H9 (cell line): Measurements from ENCODE around the gene PEX5. TPM values are rescaled to one million over a fixed set of nuclear protein-coding genes. Genes with fewer than 3 reads are reported as not detected.
"Not testable (repeated sequence)": the region's sequence is repeated elsewhere in the genome, so short reads cannot be mapped to it uniquely, and the experiment has no call there.

Experiments
- DNase-seq: peaks from one replicate; pipeline ENCODE4 v3.0.0-alpha.2; 2017
- H2AFZ ChIP-seq: one replicate; pipeline ENCODE4 v1.6.1; 2013; ENCODE audit warnings: mild to moderate bottlenecking, low read length, control low read depth, moderate library complexity
- H2AK5ac ChIP-seq: 2 replicates; pipeline ENCODE4 v1.6.1; 2013; ENCODE audit warnings: low read length, control low read depth, mixed read lengths; ENCODE audit not compliant: insufficient read length
- H2BK120ac ChIP-seq: one replicate; pipeline ENCODE4 v1.6.1; 2013; ENCODE audit warnings: low read depth, mild to moderate bottlenecking, low read length, control low read depth, inconsistent platforms; ENCODE audit not compliant: poor library complexity, severe bottlenecking
- H2BK12ac ChIP-seq: 2 replicates; pipeline ENCODE4 v1.6.1; 2013; ENCODE audit warnings: low read length, control low read depth, mixed read lengths, low read depth; ENCODE audit not compliant: insufficient read length
- H2BK15ac ChIP-seq: 2 replicates; pipeline ENCODE4 v1.6.1; 2013; ENCODE audit warnings: low read depth, low read length, control low read depth
- H2BK20ac ChIP-seq: one replicate; pipeline ENCODE4 v1.6.1; 2013; ENCODE audit warnings: low read depth, mild to moderate bottlenecking, low read length, control low read depth, inconsistent platforms; ENCODE audit not compliant: poor library complexity, severe bottlenecking
- H2BK5ac ChIP-seq: 2 replicates; pipeline ENCODE4 v1.6.1; 2013; ENCODE audit warnings: low read length, control low read depth, mixed read lengths; ENCODE audit not compliant: insufficient read length
- H3K14ac ChIP-seq: 2 replicates; pipeline ENCODE4 v1.6.1; 2013; ENCODE audit warnings: low read length, control low read depth; ENCODE audit not compliant: insufficient read depth
- H3K18ac ChIP-seq: 2 replicates; pipeline ENCODE4 v1.6.1; 2013; ENCODE audit warnings: low read depth, mild to moderate bottlenecking, mixed read lengths, low read length, control low read depth; ENCODE audit not compliant: insufficient read length
- H3K23ac ChIP-seq: 2 replicates; pipeline ENCODE4 v1.6.1; 2013; ENCODE audit warnings: low read length, control low read depth, mixed read lengths, low read depth; ENCODE audit not compliant: insufficient read length
- H3K23me2 ChIP-seq: 2 replicates; pipeline ENCODE4 v1.6.1; 2013; ENCODE audit warnings: low read depth, mild to moderate bottlenecking, mixed read lengths, low read length, control low read depth; ENCODE audit not compliant: insufficient read length, poor library complexity, severe bottlenecking
- H3K27ac ChIP-seq: 2 replicates; pipeline ENCODE4 v1.5.1; 2013; ENCODE audit warnings: low read length, control low read depth, mixed read lengths, low read depth; ENCODE audit not compliant: insufficient read length
- H3K27me3 ChIP-seq: 2 replicates; pipeline ENCODE4 v1.6.1; 2013; ENCODE audit warnings: low read length, control low read depth, inconsistent platforms; ENCODE audit not compliant: insufficient read depth
- H3K4ac ChIP-seq: 2 replicates; pipeline ENCODE4 v1.6.1; 2013; ENCODE audit warnings: low read depth, mild to moderate bottlenecking, control low read depth, inconsistent platforms, low read length, moderate library complexity
- H3K4me1 ChIP-seq: 2 replicates; pipeline ENCODE4 v1.6.1; 2013; ENCODE audit warnings: low read length, control low read depth, inconsistent platforms; ENCODE audit not compliant: insufficient read depth
- H3K4me2 ChIP-seq: 2 replicates; pipeline ENCODE4 v1.6.1; 2013; ENCODE audit warnings: low read length, control low read depth, mixed read lengths; ENCODE audit not compliant: insufficient read length, insufficient read depth
- H3K56ac ChIP-seq: 2 replicates; pipeline ENCODE4 v1.6.1; 2013; ENCODE audit warnings: low read depth, mild to moderate bottlenecking, mixed read lengths, low read length, control low read depth; ENCODE audit not compliant: insufficient read length
- H3K79me1 ChIP-seq: 2 replicates; pipeline ENCODE4 v1.6.1; 2013; ENCODE audit warnings: low read depth, mild to moderate bottlenecking, moderate library complexity, low read length, control low read depth, inconsistent platforms; ENCODE audit not compliant: insufficient read depth, poor library complexity, severe bottlenecking
- H3K79me2 ChIP-seq: 2 replicates; pipeline ENCODE4 v1.6.1; 2013; ENCODE audit warnings: low read length, control low read depth, inconsistent platforms; ENCODE audit not compliant: insufficient read depth
- H3K9ac ChIP-seq: 2 replicates; pipeline ENCODE4 v1.6.1; 2013; ENCODE audit warnings: low read length, control low read depth, mixed read lengths; ENCODE audit not compliant: insufficient read length; ENCODE audit errors: extremely low read depth
- H3K9me3 ChIP-seq: one replicate; pipeline ENCODE4 v1.6.1; 2013; ENCODE audit warnings: low read depth, low read length, inconsistent platforms; ENCODE audit not compliant: control insufficient read depth
- H3T11ph ChIP-seq: one replicate; pipeline ENCODE4 v1.6.1; 2013; ENCODE audit warnings: mild to moderate bottlenecking, low read length, control low read depth, inconsistent platforms
- H4K20me1 ChIP-seq: one replicate; pipeline ENCODE4 v1.6.1; 2013; ENCODE audit not compliant: control insufficient read depth, insufficient read length, insufficient read depth
- H4K5ac ChIP-seq: 2 replicates; pipeline ENCODE4 v1.6.1; 2013; ENCODE audit warnings: low read depth, mild to moderate bottlenecking, mixed read lengths, low read length, control low read depth; ENCODE audit not compliant: insufficient read length
- H4K8ac ChIP-seq: replicated peaks from 2 replicates; pipeline ENCODE4 v1.6.1; 2013; ENCODE audit warnings: low read length, control low read depth, mixed read lengths, low read depth; ENCODE audit not compliant: insufficient read length
- H4K91ac ChIP-seq: 2 replicates; pipeline ENCODE4 v1.6.1; 2013; ENCODE audit warnings: low read depth, mild to moderate bottlenecking, moderate library complexity, mixed read lengths, low read length, control low read depth; ENCODE audit not compliant: insufficient read length
- H3K27ac Mint-ChIP-seq, 3 experiments: 2 replicates in 2 of 3; 3 replicates in 1 of 3; pipeline ENCODE4 v1.8.0; 2020 to 2021; ENCODE audit warnings: mixed read lengths in 3 of 3, mild to moderate bottlenecking in 1 of 3, moderate library complexity in 1 of 3
- H3K27me3 Mint-ChIP-seq: 2 replicates; pipeline ENCODE4 v1.8.0; 2021; ENCODE audit warnings: low read depth, mild to moderate bottlenecking, moderate library complexity, mixed read lengths
- H3K36me3 Mint-ChIP-seq, 3 experiments: 2 replicates in 2 of 3; 3 replicates in 1 of 3; pipeline ENCODE4 v1.8.0; 2020 to 2021; ENCODE audit warnings: low read depth in 3 of 3, mixed read lengths in 3 of 3; ENCODE audit not compliant: insufficient read depth in 1 of 3
- H3K4me1 Mint-ChIP-seq, 2 experiments: 2 replicates each; pipeline ENCODE4 v1.8.0; 2020; ENCODE audit warnings: mixed read lengths in 2 of 2
- H3K4me3 Mint-ChIP-seq, 2 experiments: 2 replicates in 1 of 2; 3 replicates in 1 of 2; pipeline ENCODE4 v1.8.0; 2020 to 2021; ENCODE audit warnings: mild to moderate bottlenecking in 2 of 2, mixed read lengths in 2 of 2, moderate library complexity in 1 of 2
- H3K9me3 Mint-ChIP-seq, 2 experiments: 2 replicates in 1 of 2; 3 replicates in 1 of 2; pipeline ENCODE4 v1.8.0; 2020; ENCODE audit warnings: mild to moderate bottlenecking in 2 of 2, mixed read lengths in 2 of 2, moderate library complexity in 1 of 2
- WGBS: extraction: QIAGEN DNeasy Blood & Tissue Kit; methylation state at CpG from one replicate; pipeline ENCODE4 v1.1.7; 2013; ENCODE audit warnings: missing lambda C conversion rate, low lambda C conversion rate, mixed read lengths; ENCODE audit not compliant: insufficient read length; ENCODE audit errors: extremely low coverage; 5-methylcytosine and 5-hydroxymethylcytosine counted together
- total RNA-seq: library from RNA; stranded (reverse); gene quantifications from 2 replicates; pipeline ENCODE4 v1.2.1, GENCODE V29; 2021
- TF ChIP-seq, protein P1 (sequence below): fragments of 200-600 bp; sonication (generic); conservative IDR thresholded peaks from 3 replicates; pipeline ENCODE4 v1.8.0; 2021; ENCODE audit warnings: antibody characterized with exemption, mild to moderate bottlenecking

Gene PEX5
- total RNA-seq, 1 experiment from 2014 or later: 40.5 TPM

DNA sequence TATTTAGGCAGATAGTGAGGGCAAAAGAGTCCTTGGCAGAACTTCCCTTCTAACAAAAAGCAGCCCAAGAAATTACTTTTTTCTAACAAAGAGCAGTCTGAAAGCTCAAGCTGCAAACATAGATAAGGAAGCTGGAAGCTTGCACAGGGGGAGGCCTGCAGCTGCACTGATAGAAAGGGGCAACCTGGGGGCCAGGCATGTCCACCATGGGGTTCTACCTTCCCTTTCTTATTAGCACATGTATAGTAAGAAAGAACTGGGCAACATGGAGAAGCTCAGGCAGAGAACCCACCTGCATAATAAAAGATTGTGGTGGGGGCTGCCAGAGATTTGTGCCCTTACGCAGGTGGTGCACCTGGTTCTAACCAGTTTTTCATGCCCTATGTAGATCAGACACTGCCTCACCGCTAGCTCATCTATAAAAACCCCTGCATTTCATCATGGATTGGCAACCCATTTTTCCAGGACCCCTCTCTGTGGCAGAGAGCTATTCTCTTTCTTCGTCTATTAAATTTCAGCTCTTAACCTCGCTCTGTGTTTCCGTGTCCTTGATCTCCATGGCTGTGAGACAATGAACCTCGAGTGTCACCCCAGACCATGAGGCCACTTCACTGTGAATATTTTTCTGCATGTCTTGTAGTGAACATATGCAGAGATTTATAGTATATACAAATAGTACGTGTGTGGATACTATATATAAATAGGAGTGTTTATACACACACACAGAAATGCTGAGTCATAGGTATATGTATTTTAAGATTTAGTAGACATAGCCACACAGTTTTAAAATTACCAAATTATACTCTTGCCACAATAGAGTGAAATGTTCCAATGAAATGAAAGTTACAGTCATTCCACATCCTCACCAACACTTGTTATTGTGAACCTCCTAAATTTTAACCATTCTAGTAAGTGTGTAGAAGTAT, 53.0 kb downstream of the PEX5 start:
- TF ChIP-seq, protein P1, sequence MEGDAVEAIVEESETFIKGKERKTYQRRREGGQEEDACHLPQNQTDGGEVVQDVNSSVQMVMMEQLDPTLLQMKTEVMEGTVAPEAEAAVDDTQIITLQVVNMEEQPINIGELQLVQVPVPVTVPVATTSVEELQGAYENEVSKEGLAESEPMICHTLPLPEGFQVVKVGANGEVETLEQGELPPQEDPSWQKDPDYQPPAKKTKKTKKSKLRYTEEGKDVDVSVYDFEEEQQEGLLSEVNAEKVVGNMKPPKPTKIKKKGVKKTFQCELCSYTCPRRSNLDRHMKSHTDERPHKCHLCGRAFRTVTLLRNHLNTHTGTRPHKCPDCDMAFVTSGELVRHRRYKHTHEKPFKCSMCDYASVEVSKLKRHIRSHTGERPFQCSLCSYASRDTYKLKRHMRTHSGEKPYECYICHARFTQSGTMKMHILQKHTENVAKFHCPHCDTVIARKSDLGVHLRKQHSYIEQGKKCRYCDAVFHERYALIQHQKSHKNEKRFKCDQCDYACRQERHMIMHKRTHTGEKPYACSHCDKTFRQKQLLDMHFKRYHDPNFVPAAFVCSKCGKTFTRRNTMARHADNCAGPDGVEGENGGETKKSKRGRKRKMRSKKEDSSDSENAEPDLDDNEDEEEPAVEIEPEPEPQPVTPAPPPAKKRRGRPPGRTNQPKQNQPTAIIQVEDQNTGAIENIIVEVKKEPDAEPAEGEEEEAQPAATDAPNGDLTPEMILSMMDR: no peak

DNA sequence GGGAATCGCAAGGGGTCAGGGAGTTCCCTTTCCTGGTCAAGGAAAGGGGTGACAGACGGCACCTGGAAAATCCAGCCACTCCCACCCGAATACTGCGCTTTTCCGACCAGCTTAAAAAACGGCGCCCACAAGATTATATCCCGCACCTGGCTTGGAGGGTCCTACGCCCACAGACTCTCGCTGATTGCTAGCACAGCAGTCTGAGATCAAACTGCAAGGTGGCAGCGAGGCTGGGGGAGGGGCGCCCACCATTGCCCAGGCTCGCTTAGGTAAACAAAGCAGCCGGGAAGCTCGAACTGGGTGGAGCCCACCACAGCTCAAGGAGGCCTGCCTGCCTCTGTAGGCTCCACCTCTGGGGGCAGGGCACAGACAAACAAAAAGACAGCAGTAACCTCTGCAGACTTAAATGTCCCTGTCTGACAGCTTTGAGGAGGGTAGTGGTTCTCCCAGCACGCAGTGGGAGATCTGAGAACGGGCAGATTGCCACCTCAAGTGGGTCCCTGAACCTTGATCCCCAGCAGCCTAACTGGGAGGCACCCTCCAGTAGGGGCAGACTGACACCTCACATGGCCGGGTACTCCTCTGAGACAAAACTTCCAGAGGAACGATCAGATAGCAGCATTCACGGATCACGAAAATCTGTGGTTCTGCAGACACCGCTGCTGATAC, 62.0 kb downstream of the PEX5 start:
- H3T11ph ChIP-seq, H4K20me1 ChIP-seq, H3K18ac ChIP-seq, H2BK5ac ChIP-seq, H3K9me3 ChIP-seq, H3K4me1 ChIP-seq, H3K79me1 ChIP-seq, H4K91ac ChIP-seq, H3K27ac ChIP-seq, H3K23me2 ChIP-seq, H3K27me3 Mint-ChIP-seq, H2AK5ac ChIP-seq, H2AFZ ChIP-seq, H3K9ac ChIP-seq, DNase-seq, H2BK12ac ChIP-seq, H3K4me3 Mint-ChIP-seq, H3K23ac ChIP-seq, H4K8ac ChIP-seq, H3K56ac ChIP-seq, H2BK120ac ChIP-seq, H3K79me2 ChIP-seq, H3K14ac ChIP-seq, H3K4me1 Mint-ChIP-seq, H2BK20ac ChIP-seq, H3K27me3 ChIP-seq, H4K5ac ChIP-seq, H3K4ac ChIP-seq, H2BK15ac ChIP-seq, H3K27ac Mint-ChIP-seq, H3K4me2 ChIP-seq: not testable (repeated sequence)
- WGBS: no CpG with 5 or more reads among the region's 22 CpGs
- Mint-ChIP-seq H3K36me3 (peaks cover 5 to 31% (median 10%) of the 10 kb centered on the region in 3 experiments; a peak in 5 of 7 replicates), H3K9me3 (peaks cover 31 to 40% of the 10 kb centered on the region in 2 experiments)

More for the DNA sequence above, 53.0 kb downstream of the PEX5 start:
- H4K20me1 ChIP-seq: no peaks in the 10 kb centered on the region
- H2AFZ ChIP-seq: no peak overlapping the region
- H4K91ac ChIP-seq: no peak overlapping the region
- H3K27me3 ChIP-seq: no peaks in the 10 kb centered on the region
- H3K23ac ChIP-seq: no peak overlapping the region
- H2BK5ac ChIP-seq: no peak overlapping the region
- Mint-ChIP-seq H3K36me3 (peaks cover 0 to 23% (median 2%) of the 10 kb centered on the region in 3 experiments; a peak in 5 of 7 replicates), H3K27ac (0 out of 7 replicates have a peak overlapping the region, but pooled peaks of 1 of the 3 experiments have one; percentile 17), H3K9me3 (peaks cover 15 to 30% of the 10 kb centered on the region in 2 experiments), H3K4me1 (peaks cover 9 to 11% of the 10 kb centered on the region in 2 experiments), H3K4me3 (no peak overlapping the region), H3K27me3 (no peaks in the 10 kb centered on the region)
- H2AK5ac ChIP-seq: no peak overlapping the region
- no peak overlapping the region for H3K14ac ChIP-seq
- no peak overlapping the region for H3T11ph ChIP-seq
- no peak overlapping the region for H2BK20ac ChIP-seq
- H2BK120ac ChIP-seq: no peak overlapping the region
- H4K5ac ChIP-seq: no peak overlapping the region
- WGBS: no CpG with 5 or more reads among the region's 7 CpGs
- no peaks in the 10 kb centered on the region for H3K79me1 ChIP-seq
- H3K23me2 ChIP-seq: no peaks in the 10 kb centered on the region
- no peak overlapping the region for H2BK12ac ChIP-seq
- no peak overlapping the region for H4K8ac ChIP-seq
- H3K27ac ChIP-seq: no peak overlapping the region
- H3K4ac ChIP-seq: no peak overlapping the region
- H3K9ac ChIP-seq: no peak overlapping the region
- DNase-seq: no peak
- H3K18ac ChIP-seq: no peak overlapping the region
- H2BK15ac ChIP-seq: no peak overlapping the region
- H3K56ac ChIP-seq: no peak overlapping the region
- no peaks in the 10 kb centered on the region for H3K4me1 ChIP-seq
- no peaks in the 10 kb centered on the region for H3K79me2 ChIP-seq
- H3K9me3 ChIP-seq: no peaks in the 10 kb centered on the region
- H3K4me2 ChIP-seq: no peak overlapping the region
